Fibroblast of the aortic adventitia (primary cell): ENCODE measurements around the gene PRKN. TPM values are rescaled to one million over a fixed set of nuclear protein-coding genes. Genes with fewer than 3 reads are reported as not detected.

Experiments
- DNase-seq: peaks from one replicate; pipeline ENCODE4 v3.0.0-alpha.2; 2010; ENCODE audit warnings: low read depth
- H3K4me3 ChIP-seq: 2 replicates; pipeline ENCODE4 v1.5.1; 2011; ENCODE audit warnings: low read depth, mild to moderate bottlenecking, control low read depth, low read length, moderate library complexity
- total RNA-seq: library from RNA; depleted of rRNA; stranded (reverse); fragments of >200 nt; gene quantifications from 2 replicates; pipeline ENCODE4 v1.2.3, GENCODE V29; 2012; ENCODE audit warnings: low replicate concordance
- TF ChIP-seq, protein P1 (sequence below): IDR thresholded peaks from 2 replicates; pipeline ENCODE4 v1.5.1; 2011; ENCODE audit warnings: mild to moderate bottlenecking, low read length, control low read depth, inconsistent platforms; ENCODE audit not compliant: insufficient read depth

The PRKN gene
- total RNA-seq, 1 donor: 2.0 TPM

DNA sequence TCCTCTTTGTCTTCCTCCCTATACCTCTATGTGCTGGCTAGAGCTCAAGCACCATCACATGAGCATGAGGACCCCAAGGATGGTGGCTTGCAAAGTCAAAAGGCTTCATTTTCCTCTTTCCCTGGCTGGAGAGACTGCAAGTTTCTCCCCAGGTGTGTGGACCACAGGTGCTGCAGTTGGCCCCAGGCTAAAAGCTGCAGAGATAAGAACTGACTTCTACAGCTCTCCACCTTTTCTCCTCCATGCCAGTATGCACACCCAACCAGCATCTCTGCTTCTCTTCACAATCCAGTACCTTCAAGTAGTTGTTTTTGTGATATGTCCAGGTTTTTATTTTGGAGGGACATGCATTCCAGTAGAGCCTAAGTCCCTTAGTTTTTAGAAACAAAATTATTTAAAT is 29.1 kb downstream of the PRKN start:
- no peak overlapping the region for H3K4me3 ChIP-seq
- TF ChIP-seq, protein P1, sequence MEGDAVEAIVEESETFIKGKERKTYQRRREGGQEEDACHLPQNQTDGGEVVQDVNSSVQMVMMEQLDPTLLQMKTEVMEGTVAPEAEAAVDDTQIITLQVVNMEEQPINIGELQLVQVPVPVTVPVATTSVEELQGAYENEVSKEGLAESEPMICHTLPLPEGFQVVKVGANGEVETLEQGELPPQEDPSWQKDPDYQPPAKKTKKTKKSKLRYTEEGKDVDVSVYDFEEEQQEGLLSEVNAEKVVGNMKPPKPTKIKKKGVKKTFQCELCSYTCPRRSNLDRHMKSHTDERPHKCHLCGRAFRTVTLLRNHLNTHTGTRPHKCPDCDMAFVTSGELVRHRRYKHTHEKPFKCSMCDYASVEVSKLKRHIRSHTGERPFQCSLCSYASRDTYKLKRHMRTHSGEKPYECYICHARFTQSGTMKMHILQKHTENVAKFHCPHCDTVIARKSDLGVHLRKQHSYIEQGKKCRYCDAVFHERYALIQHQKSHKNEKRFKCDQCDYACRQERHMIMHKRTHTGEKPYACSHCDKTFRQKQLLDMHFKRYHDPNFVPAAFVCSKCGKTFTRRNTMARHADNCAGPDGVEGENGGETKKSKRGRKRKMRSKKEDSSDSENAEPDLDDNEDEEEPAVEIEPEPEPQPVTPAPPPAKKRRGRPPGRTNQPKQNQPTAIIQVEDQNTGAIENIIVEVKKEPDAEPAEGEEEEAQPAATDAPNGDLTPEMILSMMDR: no peak
- no peak for DNase-seq

- no peak for DNase-seq
- TF ChIP-seq, protein P1: no peak
- H3K4me3 ChIP-seq: no peak overlapping the region
Measured at GRCh38 chr6:162697872-162698403, 29.6 kb downstream of the PRKN start.

GRCh38 chr6:162690158-162690557 is 37.4 kb downstream of the PRKN start:
- DNase-seq: no peak
- TF ChIP-seq, protein P1: no peak
- H3K4me3 ChIP-seq: no peak overlapping the region

GRCh38 chr6:162688751-162689345 is 38.7 kb downstream of the PRKN start:
- DNase-seq: no peak
- TF ChIP-seq, protein P1: no peak
- H3K4me3 ChIP-seq: no peak overlapping the region

DNA sequence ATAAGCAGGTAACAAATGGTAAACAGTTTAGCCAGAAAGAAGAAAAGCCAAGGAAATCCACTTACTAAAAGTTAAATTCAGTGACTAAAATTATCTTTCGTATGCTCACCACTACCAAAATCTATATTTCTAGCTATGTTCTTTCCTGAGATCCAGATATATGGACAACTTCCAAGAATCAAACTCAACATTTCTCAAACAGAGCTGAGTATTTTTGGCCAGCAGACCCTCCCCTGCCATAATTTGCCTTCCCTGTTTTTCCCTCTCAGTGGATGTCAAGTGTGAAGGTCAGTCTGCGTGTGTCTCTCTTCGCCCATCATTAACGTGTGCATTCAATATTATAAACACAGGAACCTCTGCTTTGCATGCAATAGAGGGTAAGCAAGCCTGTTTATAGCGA is 42.0 kb downstream of the PRKN start:
- TF ChIP-seq, protein P1: no peak
- no peak overlapping the region for H3K4me3 ChIP-seq
- DNase-seq: no peak

GRCh38 chr6:162684961-162685360 is 42.6 kb downstream of the PRKN start:
- DNase-seq: no peak

More at GRCh38 chr6:162684961-162685360, 42.6 kb downstream of the PRKN start:
- TF ChIP-seq, protein P1: no peak
- H3K4me3 ChIP-seq: no peak overlapping the region
